HG03139 (cell line): Measurements from ENCODE around the gene ACP3.
"Not testable (repeated sequence)": the region's sequence is repeated elsewhere in the genome, so short reads cannot be mapped to it uniquely, and the experiment has no call there.

Experiments
- ATAC-seq: cut with Tn5 transposase; IDR thresholded peaks from one replicate; pipeline ENCODE4 v1.9.1; 2021; ENCODE audit not compliant: unreplicated experiment

ACP3 gene, protein sequence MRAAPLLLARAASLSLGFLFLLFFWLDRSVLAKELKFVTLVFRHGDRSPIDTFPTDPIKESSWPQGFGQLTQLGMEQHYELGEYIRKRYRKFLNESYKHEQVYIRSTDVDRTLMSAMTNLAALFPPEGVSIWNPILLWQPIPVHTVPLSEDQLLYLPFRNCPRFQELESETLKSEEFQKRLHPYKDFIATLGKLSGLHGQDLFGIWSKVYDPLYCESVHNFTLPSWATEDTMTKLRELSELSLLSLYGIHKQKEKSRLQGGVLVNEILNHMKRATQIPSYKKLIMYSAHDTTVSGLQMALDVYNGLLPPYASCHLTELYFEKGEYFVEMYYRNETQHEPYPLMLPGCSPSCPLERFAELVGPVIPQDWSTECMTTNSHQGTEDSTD

DNA sequence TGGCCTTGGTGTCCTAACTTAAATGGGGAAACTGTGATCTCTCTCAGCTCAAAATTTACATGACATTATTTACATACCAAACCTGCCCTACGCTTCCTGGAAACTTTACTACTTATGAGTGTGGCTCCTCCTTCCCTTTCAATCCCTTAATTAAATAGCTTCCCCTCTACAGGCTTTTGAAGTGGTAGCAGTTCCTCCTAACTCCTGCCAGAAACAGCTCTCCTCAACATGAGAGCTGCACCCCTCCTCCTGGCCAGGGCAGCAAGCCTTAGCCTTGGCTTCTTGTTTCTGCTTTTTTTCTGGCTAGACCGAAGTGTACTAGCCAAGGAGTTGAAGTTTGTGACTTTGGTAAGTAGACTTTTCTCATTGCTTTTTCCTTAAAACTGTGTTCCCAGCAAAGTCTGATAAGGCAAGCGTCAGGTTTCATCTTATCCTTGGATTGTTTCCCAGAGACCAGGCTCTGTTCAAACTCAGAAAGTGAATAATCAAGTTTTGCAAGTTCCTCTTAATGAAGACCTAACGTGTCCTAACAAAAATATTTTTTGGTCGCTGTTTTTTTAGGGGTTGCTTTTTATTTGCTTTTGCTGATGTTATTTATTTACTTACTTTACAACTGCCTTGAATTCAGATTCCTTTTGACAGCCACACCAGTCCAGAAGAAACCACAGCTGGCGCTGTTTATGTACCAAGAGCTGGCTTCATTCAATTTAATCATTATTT lies at the start of gene ACP3:
TSS of gene ACP3 (plus strand) at position 179 of the 720 bp plus-strand sequence. CDS start at position 229, 50 bp downstream.
- ATAC-seq = no peak

DNA sequence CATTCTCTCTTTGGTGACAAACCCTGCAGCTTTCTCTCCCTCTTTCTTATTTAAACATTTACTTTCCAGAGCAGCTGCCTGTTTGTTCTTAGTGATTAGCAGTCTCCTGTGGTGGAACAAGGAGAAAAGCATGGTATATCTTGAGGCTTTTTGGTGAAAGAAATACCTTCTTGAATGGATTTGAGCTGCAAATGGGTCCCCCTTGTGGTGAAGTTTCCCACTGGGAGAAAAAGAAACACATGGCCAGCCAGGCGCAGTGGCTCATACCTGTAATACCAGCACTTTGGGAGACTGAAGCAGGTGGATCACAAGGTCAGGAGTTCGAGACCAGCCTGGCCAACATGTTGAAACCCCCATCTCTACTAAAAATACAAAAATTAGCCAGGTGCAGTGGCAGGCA lies 48.3 kb upstream of the ACP3 start:
- ATAC-seq = no peak

DNA sequence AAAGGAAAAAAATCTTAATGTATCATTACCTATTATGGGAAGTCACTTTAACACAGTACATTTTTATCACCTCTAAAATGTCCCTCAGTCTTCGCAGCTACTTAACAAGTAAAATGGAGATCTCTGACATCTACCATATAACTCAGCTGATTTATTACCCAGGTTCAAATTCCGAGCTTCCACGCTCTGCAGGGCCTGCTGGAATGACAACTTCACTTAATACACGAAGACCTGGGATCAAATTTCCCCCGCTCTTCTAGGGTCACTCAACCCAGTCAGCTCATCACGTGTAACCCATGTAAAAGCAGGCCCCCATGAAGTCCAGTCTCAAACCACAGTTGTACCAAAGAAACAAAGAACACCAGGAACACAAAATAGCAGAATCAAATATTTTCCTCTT lies 44.2 kb upstream of the ACP3 start:
- ATAC-seq = no peak

DNA sequence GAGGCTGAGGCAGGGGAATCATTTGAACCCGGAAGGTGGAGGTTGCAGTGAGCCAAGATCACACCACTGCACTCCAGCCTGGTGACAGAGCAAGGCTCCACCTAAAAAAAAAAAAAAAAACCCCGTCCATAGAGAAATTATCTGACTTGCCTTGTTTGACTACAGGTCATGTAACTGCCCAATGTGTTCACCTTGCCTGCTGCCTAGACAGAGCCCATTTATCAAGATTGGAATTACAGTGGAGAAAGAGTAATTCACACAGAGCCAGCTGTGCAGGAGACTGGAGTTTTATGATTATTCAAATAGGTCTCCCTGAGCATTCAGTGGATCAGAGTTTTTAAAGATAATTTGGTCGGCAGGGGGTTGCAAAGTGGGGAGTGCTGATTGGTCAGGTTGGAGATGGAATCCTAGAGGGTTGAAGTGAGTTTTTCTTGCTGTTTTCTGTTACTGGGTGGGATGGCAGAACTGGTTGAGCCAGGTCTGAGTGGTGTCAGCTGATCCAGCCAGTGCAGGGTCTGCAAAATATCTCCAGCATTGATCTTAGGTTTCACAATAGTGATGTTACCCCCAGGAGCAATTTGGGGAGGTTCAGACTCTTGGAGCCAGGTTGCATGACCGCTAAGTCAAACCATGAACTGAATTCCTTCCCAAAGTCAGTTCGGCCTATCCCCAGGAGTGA lies 40.8 kb upstream of the ACP3 start:
- ATAC-seq = no peak

DNA sequence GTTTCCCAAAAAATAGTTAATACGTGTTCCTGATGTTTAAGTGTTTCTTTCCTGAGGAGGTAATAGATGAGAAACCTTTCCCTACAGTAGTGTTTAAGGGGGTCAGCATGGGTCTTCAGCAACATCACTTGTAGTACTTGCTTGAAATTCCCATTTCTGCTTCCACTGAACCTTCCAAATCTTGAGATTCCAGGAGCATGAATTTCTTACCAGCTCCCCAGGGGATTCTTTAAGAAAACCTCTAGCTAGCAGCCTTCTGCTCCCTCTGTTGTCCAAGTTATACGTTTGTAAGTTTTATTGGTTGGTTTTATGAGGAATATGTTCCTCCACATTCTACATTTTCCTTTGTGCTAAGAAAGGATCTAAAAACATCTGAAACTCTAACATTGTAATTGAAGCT lies 38.2 kb upstream of the ACP3 start:
- no peak for ATAC-seq

DNA sequence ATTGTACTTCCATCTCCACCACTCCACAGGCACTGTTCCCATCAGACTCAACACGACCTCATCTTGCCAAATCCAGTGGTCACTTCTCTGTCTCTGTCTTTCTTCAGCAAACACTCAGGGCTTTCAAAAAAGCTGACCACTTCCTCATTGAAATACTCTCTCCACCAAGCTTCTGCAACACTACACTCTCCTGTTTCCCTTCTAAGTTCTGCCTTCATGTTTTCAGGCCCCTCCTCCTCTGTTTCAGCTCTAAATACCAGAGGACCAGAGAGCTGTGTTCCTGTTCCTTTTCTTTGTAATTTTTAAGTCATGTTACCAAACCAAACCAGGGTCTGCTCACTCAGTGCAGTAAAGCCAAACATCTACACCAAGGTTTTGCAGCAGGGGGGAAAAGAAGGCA lies 33.8 kb upstream of the ACP3 start:
- peak; percentile 52 for ATAC-seq

DNA sequence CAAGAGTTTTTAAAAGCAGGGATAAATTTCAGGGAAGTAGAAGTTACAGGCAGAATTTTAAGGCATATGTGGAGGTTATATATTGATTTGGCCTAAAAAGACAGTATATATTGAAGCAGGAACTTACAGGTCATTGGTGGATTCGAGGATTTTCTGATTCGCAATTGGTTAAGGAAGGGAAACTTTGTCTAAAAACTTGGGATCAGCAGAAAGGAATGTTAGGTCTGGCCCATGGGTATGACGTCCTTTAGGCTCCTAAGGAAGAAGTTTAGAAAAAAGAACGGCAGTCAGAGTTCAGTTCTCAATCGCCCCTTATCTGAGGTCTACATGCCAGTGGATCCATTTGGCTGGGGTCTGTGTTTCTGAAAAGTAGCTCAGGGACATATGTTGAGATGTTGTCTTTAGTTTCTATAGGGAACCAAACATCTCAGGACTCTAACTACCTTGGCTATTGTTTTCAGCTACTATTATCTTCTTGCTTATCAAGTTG lies 33.2 kb upstream of the ACP3 start:
- no peak for ATAC-seq

DNA sequence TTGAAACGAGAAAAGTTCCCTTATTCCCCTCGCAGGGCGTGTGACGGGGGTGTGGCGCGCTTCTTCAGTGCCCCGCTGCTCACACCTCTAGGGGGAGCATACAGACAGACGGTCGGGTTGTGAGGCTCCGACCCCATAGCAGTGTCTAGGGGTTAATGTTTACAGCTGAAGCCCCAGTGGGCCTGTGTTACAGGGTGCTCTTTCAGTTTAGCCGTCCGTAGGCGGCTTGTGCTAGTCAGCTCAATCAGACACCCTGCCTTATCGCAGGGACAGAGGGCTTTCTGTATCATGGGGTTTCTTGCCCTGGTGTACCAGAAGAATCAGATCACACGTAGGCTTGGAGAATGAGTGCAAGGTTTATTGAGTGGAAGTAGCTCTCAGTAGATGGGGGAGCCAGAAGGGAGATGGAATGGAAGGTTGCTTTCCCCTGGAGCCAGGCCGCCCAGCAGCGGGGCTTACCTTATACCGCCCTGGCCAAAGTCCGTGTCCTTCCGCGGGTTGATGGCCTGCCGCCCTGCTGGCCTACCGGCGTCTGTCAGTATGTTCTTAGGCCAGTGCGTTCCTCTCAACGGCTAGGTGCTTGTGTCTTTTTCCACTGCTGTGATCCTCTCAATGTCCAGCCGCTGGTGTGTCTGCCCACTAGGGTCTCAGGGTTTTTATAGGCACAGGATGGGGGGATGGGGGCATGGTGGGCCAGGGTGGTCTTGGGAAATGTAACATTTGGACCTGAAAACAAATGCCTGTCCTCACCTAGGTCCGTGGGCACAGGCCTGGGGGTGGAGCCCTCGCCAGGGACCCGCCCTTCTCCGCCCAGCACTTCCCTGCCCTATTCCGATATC lies 32.2 kb upstream of the ACP3 start:
- ATAC-seq = no peak

DNA sequence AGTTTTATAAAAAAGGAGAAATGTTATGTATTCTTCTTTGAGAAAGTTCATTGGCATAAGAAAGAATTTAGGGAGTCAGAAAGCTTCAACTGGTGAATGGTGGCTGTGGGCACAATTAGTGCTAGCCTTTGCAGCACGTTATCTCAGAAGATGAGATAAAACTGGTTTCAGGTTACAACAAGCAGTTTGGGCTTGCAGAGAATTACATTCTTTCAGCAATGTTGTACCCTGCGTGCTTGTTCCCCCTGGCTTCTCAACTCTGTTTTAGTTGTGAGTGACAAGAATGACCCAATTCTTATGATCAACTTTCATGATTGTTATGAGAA lies 31.6 kb upstream of the ACP3 start:
- no peak for ATAC-seq

DNA sequence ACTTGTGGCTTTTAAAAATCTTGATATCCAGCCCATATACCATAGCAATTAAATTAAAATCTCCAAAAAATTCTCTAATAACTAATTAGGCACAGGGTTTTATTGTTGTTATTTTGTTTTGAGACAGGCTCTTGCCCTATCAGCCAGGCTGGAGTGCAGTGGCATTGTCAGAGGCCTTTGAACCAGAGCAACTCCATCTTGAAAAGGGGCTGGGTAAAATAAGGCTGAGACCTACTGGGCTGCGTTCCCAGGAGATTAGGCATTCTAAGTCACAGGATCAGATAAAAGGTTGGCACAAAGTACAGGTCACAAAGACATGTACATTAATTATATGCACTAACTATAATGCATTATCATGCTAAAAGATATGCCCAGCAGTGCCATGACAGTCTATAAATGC lies 31.2 kb upstream of the ACP3 start:
- ATAC-seq = no peak

DNA sequence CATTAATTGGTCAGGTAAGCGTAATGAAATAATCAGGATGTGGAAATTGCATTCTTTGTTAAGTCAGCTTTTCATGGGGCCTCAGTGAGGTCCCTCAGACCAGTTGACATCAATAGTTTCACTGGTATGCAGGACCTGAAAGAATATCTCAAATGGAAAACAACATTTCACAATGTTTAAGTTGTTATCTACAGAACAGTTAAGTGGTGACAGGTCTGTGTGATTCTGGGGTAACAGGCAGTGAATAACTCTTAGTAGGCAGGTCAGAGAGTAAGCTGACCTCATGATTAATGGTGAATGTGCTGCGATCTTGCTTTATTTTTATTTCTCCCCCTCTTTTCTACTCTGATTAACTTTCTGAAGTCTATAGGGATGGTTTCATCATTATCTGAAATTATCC lies 28.9 kb upstream of the ACP3 start:
- no peak for ATAC-seq

DNA sequence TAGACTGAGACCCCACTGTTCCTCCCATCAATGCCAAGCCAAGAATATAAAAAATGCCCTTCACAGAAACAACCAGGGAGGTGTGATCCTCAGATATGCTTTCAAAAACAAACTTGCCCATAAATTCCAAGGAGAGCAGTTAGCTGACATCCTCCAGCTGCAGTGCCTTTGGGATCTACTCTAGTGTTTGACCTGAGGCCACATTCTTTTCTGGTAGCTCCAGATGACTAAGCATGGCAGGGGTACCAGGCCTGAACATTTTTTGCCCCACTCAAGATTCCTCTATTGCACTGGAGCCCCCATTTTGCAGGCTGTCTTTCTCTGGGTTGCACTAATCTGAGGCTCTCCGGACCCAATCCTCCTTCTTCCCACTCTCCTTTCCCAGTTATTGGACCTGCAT lies 27.9 kb upstream of the ACP3 start:
- ATAC-seq = no peak

DNA sequence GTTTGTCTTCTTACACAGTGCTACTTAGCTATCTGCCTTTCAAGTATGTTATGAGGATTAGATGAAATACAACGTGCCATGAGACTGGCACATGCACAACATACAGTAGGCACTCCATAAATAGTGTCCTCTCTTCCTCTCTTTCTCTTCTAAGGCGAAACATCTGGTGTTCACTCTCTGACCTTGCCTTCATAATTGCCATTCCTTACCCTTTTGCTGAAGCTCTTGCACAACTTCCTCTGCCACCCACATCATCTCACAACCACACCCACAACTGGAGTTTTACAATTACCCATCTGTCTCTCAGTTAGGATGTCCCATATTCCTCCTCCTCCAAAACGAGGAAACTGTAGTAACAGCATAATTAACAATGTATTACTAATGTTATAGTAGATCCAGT lies 26.4 kb upstream of the ACP3 start:
- no peak for ATAC-seq

DNA sequence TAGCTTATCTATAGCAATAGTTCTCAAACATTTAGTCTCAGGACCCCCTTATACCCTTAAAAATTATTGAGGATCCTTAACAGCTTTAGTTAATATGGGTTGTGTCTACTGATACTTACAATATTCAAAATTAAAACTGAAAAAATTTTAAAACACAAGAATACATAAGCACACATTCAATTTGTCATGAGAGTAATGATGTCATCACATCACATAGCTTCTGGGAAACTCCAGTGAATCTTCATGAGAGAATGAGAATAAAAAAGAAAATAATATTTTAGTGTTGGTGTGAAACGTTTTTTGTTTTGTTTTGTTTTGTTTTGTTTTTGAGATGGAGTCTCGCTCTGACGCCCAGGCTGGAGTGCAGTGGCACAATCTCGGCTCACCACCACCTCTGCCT lies 25.2 kb upstream of the ACP3 start:
- ATAC-seq = no peak

DNA sequence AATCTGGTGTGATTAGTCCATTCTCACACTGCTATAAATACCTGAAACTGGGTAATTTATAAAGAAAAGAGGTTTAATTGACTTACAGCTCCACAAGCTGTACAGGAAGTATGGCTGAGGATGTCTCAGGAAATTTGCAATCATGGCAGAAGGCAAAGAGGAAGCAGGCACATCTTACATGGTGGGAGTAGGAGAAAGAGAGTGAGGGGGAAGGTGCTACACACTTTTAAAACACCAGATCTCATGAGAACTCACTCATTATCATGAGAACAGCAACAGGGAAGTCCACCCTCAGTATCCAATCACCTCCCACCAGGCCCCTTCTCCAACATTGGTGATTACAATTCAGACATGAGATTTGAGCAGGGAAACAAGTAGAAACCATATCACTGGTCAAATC lies 24.0 kb upstream of the ACP3 start:
- no peak for ATAC-seq

DNA sequence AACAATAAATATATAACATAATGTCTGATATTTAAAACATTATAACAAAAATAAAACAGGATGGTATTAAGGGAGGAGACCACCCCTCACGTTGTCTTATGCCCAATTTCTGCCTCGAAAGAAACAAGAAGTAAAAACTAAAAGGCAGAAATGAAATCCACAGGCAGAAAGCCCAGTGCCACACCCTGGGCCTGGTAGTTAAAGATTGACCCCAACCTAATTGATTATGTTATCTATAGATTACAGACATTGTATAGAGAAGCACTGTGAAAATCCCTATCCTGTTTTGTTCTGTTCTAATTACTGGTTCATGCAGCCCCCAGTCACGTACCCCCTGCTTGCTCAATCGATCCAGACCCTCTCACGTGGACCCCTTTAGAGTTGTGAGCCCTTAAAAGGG lies 22.3 kb upstream of the ACP3 start:
- no peak for ATAC-seq

DNA sequence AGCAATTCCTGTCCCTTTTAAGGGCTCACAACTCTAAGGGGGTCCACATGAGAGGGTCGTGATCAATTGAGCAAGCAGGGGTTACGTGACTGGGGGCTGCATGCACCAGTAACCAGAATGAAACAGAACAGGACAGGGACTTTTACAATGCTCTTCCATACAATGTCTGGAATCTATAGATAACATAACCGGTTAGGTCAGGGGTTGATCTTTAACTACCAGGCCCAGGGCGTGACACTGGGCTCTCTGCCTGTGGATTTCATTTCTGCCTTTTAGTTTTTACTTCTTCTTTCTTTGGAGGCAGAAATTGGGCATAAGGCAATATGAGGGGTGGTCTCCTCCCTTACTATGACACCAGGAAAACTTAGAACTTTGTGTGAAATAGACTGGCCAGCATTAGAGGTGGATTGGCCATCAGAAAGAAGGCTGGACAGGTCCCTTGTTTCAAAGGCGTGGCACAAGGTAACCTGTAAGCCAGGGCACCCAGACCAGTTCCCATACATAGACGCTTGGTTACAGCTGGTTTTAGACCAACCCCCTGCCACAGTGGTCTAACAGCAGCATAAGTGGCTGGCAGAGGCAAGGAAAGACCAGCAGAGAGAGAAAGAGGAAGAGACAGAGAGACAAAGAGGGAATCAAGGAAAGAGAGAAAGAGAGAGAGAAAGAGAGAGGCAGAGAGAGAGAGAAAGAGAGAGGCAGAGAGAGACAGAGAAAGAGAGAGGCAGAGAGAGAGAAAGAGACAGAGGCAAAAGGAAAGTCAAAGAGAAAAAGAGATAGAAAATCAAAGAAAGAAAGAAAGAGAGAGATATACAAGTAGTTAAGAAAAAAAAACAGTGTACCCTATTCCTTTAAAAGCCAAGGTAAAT lies 13.6 kb upstream of the ACP3 start:
- not testable (repeated sequence) for ATAC-seq

DNA sequence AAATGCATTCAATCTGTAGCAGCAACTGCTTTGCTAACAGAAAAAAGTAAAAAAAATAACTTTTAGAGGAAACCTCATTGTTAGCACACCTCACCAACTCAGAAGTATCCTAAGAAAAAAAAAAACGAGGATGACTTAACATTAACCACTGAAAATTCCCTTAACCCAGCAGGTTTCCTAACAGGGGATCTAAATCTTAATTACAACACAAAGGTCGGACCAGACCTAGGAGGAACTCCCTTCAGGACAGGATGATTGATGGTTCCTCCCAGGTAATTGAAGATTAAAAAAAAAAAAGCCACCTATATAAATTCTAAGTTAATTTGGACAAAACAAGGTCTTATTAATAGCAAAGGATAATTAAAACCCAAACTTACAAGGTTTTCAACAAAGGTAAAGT lies 12.9 kb upstream of the ACP3 start:
- ATAC-seq = not testable (repeated sequence)

DNA sequence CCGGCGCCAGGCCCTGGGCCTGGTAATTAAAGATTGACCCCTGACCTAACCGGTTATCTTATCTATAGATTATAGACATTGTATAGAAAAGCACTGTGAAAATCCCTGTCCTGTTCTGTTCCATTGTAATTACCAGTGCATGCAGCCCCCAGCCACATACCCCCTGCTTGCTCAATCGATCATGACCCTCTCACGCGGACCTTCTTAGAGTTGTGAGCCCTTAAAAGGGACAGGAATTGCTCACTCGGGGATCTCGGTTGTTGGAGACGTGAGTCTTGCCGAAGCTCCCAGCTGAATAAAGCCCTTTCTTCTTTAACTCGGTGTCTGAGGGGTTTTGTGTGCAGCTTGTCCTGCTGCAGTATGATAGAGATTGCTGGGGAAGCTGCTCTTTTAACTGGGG lies 7.2 kb upstream of the ACP3 start:
- not testable (repeated sequence) for ATAC-seq

DNA sequence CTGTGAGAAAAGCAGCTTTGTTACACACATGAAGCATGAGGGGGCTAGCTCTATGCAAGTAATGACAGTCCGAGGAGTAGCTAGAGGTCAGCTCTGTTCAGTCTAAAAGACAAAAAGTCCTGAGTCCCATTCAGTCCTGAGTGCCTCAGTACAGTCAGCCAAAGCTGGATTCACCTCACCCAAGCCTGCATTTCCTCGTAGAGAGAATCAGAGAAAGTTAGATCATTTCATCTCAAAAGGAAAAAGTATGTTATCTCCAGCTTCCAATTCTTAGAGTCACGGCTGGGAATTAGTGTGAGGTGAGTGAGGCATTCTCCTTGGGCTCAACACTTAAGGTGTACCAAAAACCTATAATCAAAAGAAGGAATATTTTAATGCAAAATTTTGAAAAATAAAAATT lies 5.9 kb upstream of the ACP3 start:
- ATAC-seq = no peak
